DMS153 treated with DMSO at 0.1 percent for 48 hours (cell line): ENCODE measurements around the gene LARP6.
"Not testable (repeated sequence)": the region's sequence is repeated elsewhere in the genome, so short reads cannot be mapped to it uniquely, and the experiment has no call there.

ENCODE experiments used
- DNase-seq: peaks from one replicate; lab custom pipeline; 2025; ENCODE audit not compliant: unreplicated experiment; lab: John Stamatoyannopoulos, UW

The LARP6 gene

DNA sequence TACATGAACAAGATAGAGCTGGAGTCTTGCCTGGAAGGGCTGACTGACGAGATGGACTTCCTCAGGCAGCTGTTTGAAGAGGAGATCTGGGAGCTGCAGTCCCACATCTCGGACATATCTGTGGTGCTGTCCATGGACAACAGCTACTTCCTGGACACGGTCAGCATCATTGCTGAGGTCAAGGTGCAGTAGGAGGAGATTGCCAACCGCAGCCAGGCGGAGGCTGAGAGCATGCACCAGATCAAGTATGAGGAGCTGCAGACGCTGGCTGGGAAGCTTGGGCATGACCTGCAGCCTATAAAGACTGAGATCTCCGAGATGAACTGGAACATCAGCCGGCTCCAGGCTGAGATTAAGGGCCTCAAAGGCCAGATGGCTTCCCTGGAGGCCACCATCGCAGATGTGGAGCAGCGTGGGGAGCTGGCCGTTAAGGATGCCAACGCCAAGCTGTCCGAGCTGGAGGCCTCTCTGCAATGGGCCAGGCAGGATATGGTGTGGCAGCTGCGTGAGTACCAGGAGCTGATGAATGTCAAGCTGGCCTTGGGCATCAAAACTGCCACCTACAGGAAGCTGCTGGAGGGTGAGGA lies 5.5 kb upstream of the LARP6 start:
- DNase-seq = no peak

DNA sequence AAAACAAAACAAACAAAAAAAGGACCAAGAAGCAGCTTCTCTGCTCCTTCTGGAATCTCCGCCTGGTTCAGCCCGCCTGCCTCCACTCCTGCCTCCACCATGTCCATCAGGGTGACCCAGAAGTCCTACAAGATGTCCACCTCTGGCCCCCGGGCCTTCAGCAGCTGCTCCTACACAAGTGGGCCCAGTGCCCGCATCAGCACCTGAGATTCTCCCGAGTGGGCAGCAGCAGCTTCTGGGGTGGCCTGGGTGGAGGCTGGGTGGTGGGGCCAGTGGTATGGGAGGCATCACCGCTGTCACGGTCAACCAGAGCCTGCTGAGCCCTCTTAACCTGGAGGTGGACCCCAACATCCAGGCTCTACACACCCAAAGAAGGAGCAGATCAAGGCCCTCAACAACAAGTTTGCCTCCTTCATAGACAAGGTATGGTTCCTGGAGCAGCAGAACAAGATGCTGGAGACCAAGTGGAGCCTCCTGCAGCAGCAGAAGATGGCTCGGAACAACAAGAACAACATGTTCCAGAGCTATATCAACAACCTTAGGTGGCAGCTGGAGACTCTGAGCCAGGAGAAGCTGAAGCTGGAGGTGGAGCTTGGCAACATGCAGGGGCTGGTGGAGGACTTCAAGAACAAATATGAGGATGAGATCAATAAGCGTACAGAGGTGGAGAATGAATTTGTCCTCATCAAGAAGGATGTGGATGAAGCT lies 4.8 kb upstream of the LARP6 start:
- not testable (repeated sequence) for DNase-seq

DNA sequence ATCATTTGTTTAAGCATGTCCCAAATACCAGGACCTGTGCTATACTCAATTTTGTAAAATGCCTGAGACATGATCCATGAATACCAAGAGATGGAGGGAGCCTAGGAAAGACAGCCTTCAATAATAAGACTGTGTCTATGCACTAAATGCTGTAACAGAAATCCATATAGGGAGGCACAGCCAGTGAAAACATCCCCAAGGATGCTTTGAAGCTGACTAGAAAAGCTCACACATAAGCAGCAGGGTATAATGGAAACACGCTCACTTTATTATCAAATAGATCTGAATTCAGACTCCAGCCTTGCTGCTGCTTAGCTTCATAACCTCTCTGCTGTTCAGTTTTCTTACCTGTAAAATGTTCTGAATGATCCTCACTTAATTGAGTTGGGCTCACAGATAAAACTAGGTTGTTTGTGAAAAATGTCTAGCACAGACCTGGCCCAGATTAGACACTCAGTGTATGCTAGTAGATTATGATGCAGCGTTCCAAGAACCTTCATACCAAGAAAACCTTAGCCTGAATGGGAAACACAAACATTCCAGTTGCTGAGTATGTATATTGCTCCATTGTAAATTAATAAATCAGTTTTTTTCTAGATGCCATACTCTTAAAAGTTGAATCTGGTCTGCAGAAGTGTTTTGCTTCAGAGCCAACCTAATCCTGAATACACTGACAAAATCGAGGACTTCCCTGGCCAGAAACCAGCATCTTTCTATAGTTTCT lies 3.8 kb upstream of the LARP6 start:
- DNase-seq = no peak

DNA sequence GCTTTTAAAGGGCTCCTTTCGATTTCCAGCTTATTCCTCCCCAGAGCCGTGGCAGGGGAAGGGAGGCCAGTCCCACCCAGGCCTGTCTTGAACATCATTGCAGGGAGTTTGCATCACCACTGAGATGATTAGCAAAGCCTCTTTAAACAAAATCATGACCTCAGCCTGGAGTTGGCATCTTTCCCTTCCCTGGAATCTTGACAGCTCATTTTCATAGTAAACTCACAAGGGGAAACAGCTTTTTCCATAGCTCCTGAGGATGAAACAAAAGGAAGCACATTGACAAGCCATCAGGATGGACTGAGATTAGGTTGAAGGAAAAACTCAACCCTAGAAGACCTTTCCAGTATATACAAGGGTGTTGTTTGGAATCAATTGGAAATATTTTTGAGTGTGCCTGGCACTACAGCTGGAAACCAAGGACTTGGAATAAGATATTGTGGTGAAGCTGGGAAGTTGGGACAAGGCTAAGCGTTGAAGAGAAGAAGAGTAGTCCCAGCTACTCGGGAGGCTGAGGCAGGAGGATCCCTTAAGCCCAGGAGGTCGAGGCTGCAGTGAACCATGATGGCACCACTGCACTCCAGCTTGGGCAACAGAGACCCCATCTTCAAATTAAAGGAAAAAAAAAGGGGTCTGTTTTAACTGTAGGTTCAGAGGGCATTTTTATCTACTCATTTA lies 3.1 kb upstream of the LARP6 start:
- no peak for DNase-seq

DNA sequence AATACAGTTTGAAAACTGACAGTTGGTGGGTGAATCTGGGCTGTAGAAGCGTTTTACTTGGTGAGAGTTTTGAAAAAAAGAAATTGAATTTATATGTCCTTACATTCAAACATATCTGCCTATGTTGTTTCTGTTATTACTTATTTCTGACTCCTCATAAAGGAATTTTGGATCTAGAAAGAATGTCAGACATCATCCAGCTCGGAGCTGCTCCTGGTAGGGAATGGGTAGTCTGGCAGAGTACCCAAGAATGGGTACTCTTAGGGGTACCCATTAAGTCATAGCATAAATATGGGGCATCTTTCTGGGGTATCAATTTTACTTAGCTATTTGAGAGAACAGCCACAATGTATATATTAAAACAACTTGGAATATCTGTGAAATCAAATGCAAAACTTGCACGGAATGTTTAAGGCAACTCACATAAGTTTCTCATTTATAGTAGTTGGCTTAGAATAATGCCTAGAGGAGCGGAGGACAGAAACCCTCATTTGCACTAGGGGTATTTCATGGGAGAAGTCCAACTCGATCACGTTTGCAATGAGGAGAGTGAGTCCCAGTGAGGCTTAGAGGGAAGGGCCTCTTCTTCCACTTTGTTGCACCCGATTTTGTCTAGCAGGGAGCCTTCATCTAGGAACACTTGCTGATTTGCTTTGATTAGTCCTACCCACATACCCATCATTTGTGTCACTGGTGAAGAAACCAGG lies 2.4 kb upstream of the LARP6 start:
- no peak for DNase-seq

DNA sequence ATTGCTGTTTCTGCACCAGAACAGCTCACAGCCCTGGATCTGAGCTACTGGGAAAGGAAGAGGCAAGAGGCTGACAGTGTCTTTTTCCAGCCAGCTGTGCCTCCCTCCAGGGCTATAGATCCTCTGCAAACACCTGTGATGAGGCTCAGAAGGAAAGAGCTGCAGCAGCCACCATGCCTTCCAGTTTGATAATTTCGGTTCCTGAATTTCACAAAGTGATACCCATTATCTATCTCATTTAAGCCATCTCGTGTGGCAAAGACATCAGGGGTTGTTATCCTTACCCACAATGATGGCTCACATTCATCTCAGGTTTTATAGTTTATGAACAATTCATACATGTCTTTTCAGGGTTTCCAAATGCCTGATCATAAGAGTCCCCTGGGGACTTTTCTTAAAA lies 1.8 kb upstream of the LARP6 start:
- no peak for DNase-seq

DNA sequence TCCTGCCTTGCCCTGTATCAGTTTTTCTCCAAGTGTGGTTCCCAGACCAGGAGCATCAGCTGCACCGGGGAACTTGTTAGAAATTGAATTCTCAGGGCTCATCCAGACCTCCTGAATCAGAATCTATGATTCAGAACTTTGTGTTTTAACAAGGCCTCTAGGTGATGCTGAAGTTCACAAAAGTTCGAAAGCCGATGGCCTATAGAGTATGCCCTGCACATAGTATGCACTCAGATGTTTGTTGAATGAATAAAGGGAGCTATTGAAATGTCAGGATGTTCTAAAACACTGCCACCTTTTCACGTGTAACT lies 664 bp upstream of the LARP6 start:
- no peak for DNase-seq

DNA sequence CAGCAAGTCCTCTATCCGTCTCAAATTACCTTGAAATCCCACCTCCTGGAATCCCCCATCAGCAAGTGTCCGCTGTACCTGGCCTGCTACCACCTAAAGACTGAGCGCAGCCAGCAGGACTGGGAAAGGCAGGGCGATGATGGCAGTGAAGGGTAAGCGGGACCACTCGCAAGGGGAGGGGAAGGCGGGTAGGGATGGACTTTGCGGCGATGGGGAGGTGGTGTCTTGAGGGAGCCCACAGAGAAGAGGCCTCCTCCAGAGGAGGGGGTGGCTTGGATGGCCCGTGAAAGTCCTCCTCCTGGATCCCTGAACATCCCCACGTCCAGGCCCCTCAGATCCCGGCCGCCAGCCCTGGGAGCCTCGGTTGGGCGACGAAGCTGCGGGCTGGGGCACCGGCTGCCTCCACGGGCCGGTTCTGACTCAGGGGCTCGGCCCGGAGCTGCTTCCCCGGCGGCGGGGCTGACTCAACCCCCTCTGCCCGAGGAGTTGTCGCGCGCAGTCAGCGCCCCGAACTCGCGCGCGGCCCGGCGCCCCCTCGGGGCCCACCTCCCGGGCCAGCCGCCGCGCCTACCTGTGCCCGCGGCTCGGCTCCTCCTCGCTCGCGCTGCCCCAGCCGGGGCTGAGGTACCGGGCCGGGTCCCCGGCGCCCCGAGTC lies 512 bp downstream of the LARP6 start:
- DNase-seq = no peak

DNA sequence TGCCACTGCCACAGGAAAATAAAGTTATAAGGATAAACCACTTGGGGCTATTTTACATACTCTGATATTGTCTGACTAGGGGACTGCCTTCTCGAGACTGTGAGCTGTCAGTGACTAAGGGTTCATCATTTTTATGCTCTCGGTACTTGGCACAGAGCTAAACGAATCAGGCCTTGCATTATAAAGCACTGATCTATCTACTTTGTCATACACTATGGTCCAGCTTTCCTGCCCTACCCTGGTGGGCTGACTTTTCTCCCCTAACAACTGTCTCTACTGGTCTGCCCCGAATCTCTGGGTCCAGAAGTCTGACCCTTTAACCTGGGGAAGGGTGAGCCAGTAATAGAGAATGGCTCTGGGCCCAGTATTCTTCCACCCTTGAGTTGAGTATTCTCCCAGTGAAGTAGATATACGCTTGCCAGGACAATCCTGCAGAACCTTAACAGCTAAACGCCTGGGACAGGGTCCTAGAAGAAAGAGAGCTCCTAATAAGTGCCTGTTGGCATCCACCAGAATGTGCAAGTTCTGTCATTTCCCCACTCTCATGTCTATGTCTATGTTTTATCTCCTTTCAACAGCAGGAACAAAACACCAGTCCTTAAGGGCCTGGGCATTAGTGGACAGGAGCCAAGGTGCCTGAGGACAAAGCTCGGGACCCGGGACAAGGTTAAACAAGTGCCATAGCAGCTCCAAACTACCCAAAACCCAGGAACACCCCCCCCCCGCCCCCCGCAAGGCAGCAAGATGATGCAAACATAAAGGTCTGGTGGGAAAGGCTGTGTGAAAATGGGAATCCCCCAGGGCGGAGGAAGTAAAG lies 1.2 kb downstream of the LARP6 start:
- DNase-seq = no peak

DNA sequence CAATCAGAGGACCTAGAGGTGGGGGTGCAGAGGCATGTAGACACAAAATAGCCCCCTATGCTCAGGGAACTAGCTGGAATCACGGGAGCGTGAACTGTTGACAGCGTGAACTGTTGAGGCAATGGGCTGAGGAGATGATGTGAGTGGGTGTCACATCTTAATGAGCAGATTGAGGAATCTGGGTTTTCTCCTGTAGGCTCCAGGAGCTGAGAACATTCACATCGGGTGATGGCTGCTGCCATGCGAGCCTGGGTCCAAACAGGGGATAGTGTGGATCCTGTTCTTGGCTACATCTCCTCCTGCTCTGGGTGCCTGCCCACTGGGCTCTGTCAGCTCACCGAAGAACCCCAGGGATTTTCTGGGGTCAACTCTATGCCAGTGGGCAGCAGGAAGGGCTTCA lies 2.1 kb downstream of the LARP6 start:
- DNase-seq = no peak

DNA sequence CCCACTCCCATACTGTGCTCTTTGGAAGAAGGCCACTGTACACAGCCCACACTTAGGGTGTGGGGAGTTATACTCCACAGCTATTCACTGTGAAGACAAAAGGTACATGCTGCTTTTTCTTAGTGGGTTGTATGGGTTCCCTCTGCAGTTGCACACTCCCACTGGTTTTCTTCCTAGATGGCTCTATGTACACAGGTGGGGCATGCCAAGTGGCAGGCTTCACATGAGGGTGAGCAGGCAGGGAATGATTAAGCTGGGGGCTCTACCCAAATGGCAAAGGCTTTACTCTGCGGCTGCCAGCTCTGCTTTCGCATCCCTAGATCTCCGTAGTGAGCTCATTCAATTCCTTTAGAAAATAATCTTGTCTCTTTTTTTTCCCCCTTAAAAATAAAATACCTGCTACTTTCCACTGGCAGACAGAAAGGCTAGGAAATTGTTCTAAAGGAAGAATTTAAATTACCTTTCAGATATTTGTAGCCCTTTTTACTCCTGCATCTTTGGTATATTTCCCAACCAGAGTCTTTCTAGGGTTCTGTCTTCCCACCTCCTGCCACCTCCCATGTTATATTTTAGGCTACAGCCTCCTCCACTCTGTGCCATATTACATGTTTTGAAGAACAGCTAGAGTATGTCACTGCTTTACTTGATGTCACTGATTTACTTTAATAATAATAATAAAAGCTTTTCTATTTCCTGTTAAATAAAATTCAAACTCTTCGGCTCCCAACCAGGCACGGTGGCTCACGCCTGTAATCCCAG lies 8.2 kb downstream of the LARP6 start:
- DNase-seq = no peak

DNA sequence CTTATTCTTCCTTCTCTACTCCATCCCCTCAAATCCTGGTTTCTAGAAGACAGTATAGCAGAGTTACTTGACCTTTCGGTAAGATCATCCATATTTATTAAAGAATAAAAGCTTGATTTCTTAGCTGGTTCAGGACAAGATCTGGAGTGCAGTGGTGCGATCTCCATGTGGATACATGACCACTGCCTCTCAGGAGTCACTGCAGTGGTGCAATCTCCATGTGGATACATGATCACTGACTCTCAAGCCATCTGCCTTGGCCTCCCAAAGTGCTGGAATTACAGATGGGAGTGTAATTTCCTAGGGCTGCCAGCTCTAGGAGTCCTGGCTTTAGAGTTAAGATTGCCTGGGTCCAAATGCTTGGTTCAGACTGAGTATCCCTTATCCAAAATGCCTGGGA lies 16.5 kb downstream of the LARP6 start:
- DNase-seq = no peak

DNA sequence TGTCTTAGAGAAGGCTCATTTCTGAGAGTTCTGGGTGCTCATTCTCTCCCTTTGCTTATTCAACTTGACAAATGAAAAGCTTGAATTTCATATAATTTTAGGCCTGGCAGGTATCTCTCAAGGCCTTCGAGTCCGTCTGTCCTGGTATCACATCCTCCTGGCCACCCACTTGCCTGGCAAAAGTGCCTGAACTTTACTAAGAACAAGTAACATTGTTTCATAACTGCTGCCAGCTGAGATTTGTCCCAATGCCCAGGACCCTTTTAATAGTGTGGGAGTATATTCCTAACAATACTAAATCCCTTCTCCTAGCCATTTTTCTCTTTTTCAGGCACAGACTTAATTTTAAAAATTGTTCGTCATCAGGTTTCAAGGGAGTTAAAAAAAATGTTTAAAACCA lies 18.1 kb downstream of the LARP6 start:
- DNase-seq = no peak

DNA sequence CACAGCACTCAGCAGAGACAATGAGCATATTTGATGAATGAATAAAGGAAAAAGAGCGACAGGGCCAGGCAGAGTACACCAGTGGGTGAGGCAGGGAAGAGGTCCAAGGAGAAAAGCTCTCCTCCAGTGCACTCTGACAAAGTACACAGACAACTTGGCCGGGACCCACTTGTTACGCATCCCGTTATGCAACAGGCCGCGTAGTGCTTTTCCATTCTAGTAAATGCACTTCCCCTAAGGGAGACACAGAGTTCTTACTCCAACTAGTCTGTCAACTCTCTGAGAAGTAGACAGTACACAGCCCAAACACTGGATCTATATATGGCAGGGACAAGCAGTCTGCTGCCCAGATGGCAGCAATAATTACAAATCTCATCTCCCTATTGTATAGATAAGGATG lies 18.5 kb downstream of the LARP6 start:
- DNase-seq = no peak

DNA sequence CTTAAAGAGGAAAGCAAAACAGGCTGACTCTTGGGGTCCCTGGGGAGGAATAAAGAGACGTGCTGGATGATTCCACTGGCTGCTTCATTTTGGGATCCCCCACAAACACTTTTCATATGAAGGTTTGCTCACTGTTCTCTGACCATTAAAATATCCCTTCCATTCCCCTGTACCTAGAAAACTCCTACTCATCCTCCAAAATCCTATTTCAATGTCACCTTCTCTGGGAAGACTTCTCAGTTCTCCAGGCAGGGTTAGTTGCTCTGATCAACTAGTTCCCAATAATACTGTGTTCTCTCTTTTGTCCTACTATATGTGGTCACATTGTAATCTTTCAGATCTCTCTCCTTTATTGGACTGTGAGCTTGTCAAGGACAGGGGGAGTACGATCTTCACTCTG lies 19.0 kb downstream of the LARP6 start:
- no peak for DNase-seq

DNA sequence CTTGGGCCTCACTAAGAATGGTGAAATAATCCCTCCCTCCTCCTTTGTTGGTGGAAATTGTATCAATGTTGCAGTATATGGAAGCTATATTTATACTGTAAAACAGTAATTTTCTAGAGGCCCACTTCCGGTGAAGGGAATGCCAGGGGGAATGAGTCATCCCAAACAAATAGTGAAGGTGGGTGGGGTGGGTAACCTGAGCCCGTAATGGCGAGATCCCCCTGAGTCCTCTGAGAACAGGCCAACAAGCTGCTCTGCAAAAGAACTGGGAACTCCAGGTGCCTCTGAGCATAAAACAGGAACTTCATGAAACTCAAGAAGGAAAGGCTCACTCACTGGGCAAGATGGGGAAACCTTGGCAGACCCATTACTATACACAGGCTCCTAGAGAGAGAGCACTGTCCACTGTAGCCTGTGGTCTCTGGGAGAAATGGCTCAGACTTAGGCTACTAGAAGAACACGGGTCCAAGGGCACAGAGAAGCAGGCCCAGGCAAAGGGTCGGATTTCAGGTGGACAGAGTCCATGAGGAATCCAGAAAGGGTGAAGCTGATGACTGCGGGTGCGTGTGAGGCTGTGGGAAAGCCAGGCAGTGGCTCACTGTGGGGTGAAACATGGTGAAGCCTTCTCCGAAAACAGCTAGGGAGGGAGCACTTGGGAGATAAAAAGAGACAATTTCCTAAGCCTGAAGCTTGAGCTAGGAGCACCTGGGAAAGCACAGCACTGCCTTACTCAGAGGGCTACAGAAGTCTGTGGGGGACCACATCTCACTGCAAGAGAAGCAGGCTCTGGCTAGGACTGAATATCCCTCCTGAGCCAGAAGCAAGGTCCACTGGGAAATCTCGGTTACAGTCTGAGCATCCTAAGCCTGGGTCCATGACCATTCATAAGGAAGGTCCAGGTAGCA lies 19.8 kb downstream of the LARP6 start:
- no peak for DNase-seq

DNA sequence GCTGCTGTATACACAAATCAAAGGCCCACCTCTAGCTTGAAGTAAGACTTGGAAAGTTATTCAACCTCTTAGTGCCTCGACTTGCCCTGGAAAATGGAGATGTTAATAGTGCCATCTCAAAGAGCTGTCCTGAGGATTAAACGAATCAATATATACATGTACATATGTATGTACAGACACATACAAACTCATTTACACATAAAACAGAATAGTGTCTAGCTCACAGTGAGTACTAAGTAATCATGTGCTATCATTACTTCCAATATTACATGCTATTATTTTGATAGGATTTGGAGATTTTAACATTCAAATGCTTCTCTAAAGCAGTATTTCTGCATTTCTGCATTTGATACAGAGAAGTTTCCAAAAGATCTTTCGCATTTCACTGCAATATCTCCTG lies 20.5 kb downstream of the LARP6 start:
- DNase-seq = no peak

DNA sequence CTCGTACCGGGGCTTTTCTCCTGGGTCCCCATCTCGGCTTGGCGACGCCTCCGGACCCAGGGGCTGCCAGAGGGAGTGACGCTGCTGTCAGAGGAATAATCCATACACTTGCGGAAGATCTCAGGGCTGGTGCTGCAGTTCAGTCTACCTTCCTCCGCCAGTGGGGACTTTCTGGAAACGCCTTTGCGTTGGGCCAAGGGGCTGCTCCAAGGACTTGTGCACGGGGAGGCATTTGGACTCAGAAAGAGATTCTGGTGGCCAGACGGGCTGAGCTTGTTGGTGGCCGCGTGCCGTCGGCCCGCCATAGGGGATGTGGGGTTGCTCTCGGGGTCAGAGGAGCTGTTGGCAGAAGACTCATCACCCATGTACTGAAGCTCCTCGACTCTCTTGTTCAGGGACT lies 21.8 kb downstream of the LARP6 start:
- no peak for DNase-seq
